Fibroblast of lung (primary cell): ENCODE data around the gene AMBRA1. TPM values are rescaled to one million over a fixed set of nuclear protein-coding genes. Genes with fewer than 3 reads are reported as not detected.

Source experiments
- DNase-seq, 2 donors: peaks; one replicate each; pipeline versions ENCODE4 v3.0.0 to v3.0.0-alpha.2; 2010; ENCODE audit warnings: low read depth in 2 of 2
- H2AFZ ChIP-seq: 2 replicates; pipeline ENCODE4 v1.5.1; 2012; ENCODE audit warnings: low read length, control low read depth, inconsistent platforms
- H3K27ac ChIP-seq: 2 replicates; pipeline ENCODE4 v1.5.1; 2011; ENCODE audit warnings: low read length, control low read depth; ENCODE audit not compliant: insufficient read depth
- H3K27me3 ChIP-seq: 2 replicates; pipeline ENCODE4 v1.5.1; 2011; ENCODE audit warnings: mild to moderate bottlenecking, low read length; ENCODE audit not compliant: control insufficient read depth, insufficient read depth
- H3K36me3 ChIP-seq: 2 replicates; pipeline ENCODE4 v1.5.1; 2011; ENCODE audit warnings: low read length; ENCODE audit not compliant: control insufficient read depth, insufficient read depth
- H3K4me1 ChIP-seq: 2 replicates; pipeline ENCODE4 v1.5.1; 2011; ENCODE audit warnings: low read length; ENCODE audit not compliant: control insufficient read depth, insufficient read depth; ENCODE audit errors: extremely low read depth
- H3K4me2 ChIP-seq: 2 replicates; pipeline ENCODE4 v1.5.1; 2011; ENCODE audit warnings: low read length, control low read depth; ENCODE audit not compliant: insufficient read depth; ENCODE audit errors: extremely low read depth
- H3K4me3 ChIP-seq, 4 experiments: fragments of 200-600 bp in 1 of 4; sonication (generic) in 1 of 4; replicated peaks in 1 of 4; 2 replicates each; pipeline ENCODE4 v1.5.1; 2011 to 2016; ENCODE audit warnings: low read length in 4 of 4, low read depth in 3 of 4, mild to moderate bottlenecking in 3 of 4, control low read depth in 2 of 4, inconsistent platforms in 1 of 4, mixed read lengths in 1 of 4; ENCODE audit not compliant: insufficient read depth in 1 of 4; ENCODE audit errors: control extremely low read depth in 1 of 4
- H3K79me2 ChIP-seq: 2 replicates; pipeline ENCODE4 v1.5.1; 2012; ENCODE audit warnings: mild to moderate bottlenecking, low read length, inconsistent platforms; ENCODE audit not compliant: control insufficient read depth, insufficient read depth
- H3K9ac ChIP-seq: 2 replicates; pipeline ENCODE4 v1.5.1; 2011; ENCODE audit warnings: mild to moderate bottlenecking, low read length, control low read depth; ENCODE audit not compliant: insufficient read depth
- H3K9me3 ChIP-seq: 2 replicates; pipeline ENCODE4 v1.5.1; 2012; ENCODE audit warnings: low read depth, low read length; ENCODE audit not compliant: control insufficient read depth, insufficient read depth
- H4K20me1 ChIP-seq: 2 replicates; pipeline ENCODE4 v1.5.1; 2011; ENCODE audit warnings: low read length; ENCODE audit not compliant: control insufficient read depth, insufficient read depth; ENCODE audit errors: extremely low read depth
- EZH2 ChIP-seq: IDR thresholded peaks from 2 replicates; pipeline ENCODE4 v1.5.1; 2012; ENCODE audit warnings: low read length, control low read depth, mild to moderate bottlenecking; ENCODE audit errors: missing control alignments
- polyA plus RNA-seq, 2 donors: library from polyadenylated mRNA; depleted of rRNA in 1 of 2; stranded (reverse) in 1 of 2; unstranded in 1 of 2; fragments of >200 nt; gene quantifications; 2 replicates each; pipeline ENCODE4 v1.2.1, GENCODE V29; 2011 to 2012; ENCODE audit warnings: missing spikeins in 1 of 2
- total RNA-seq: library from RNA; depleted of rRNA; stranded (reverse); fragments of >200 nt; gene quantifications from 2 replicates; pipeline ENCODE4 v1.2.1, GENCODE V29; 2014
- TF ChIP-seq, protein P1 (sequence below), 2 donors: IDR thresholded peaks in 1 of 2; conservative IDR thresholded peaks in 1 of 2; 1 replicate in 1 of 2; 2 replicates in 1 of 2; pipeline ENCODE4 v1.5.1; 2011 to 2012; ENCODE audit warnings: low read length in 2 of 2, control low read depth in 1 of 2, inconsistent platforms in 1 of 2, low read depth in 1 of 2, mild to moderate bottlenecking in 1 of 2

Gene AMBRA1
- total and polyA plus RNA-seq, 2 donors (not counting 1 experiment from before 2014, with no cell fraction given), result 8.3 to 23.3 TPM

DNA sequence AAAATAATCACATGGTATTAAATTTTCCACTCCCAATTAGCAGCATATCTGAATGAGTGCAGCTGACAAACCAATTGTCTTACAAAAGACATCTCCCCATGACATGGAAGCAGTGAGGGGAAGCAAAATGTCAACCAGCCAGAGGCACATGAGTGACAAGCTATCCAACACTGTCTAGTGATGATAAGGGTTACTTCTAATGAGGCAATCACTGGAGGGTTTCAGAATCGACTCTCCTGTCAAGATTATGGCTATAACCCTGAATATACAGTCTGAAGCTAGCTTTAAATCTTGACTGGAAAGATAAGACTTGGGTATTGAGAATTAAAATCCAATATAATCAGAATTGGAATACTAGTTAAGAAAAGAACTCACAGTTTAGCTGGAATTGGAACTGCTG, 50.3 kb downstream of the AMBRA1 start:
- Histone ChIP-seq H3K9me3 (no peaks in the 10 kb centered on the region), H3K27me3 (no peaks in the 10 kb centered on the region), H3K79me2 (no peaks in the 10 kb centered on the region), H3K4me1 (no peaks in the 10 kb centered on the region), H2AFZ (no peak overlapping the region), H3K4me3 (no peak overlapping the region), H3K9ac (no peak overlapping the region), H3K36me3 (peaks cover 17% of the 10 kb centered on the region), H4K20me1 (no peaks in the 10 kb centered on the region), H3K27ac (no peak overlapping the region), H3K4me2 (no peak overlapping the region)
- TF ChIP-seq, protein P1, sequence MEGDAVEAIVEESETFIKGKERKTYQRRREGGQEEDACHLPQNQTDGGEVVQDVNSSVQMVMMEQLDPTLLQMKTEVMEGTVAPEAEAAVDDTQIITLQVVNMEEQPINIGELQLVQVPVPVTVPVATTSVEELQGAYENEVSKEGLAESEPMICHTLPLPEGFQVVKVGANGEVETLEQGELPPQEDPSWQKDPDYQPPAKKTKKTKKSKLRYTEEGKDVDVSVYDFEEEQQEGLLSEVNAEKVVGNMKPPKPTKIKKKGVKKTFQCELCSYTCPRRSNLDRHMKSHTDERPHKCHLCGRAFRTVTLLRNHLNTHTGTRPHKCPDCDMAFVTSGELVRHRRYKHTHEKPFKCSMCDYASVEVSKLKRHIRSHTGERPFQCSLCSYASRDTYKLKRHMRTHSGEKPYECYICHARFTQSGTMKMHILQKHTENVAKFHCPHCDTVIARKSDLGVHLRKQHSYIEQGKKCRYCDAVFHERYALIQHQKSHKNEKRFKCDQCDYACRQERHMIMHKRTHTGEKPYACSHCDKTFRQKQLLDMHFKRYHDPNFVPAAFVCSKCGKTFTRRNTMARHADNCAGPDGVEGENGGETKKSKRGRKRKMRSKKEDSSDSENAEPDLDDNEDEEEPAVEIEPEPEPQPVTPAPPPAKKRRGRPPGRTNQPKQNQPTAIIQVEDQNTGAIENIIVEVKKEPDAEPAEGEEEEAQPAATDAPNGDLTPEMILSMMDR (conservative IDR thresholded peaks at IDR 0.05 in 1 of 2, IDR thresholded peaks at IDR 0.05 in 1 of 2; ENCODE audit: low read depth in 1 of 2, low read length in 2 of 2), result no peak
- no peak for TF ChIP-seq EZH2
- DNase-seq, result no peak

DNA sequence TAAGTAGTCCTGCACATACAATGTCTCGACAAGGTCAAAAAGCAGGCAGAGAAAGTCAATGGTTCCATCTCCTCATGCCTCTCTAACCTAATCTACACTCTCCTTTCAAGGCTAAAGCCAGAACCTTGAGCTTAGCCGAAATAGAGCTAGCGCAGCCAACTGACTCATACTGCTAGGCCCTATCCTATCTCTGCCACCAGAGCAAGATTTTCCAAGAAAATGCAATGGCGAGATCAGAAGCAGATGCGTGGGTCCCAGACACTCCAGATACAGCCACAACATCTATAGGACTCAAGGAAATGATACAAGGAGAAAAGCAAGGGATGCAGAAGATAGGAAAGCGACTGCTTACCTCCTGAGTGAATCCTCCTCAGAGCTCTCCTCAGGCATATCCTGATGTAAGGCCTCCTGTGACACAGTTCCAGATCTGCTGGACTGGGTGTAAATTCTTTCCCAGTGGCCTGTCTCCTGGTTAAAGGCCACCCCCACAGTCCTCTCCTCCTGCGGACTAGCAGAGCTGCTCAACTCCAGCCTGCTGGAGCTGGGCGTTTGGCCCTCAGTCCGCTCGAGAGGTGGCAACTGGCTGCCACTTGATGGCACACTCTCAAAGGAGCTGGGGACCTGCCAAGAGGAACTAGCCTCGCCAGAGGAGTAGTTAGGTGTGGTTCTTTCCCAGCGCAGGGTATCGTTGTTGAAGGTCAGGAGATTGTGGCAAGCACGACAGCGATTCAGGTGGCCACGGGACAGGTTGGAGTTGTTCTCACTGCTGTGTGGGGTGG, 52.0 kb downstream of the AMBRA1 start:
- Histone ChIP-seq H3K4me3 (no peak overlapping the region), H3K27ac (no peak overlapping the region), H3K4me1 (no peaks in the 10 kb centered on the region), H3K27me3 (no peaks in the 10 kb centered on the region), H3K9ac (no peak overlapping the region), H4K20me1 (no peaks in the 10 kb centered on the region), H2AFZ (no peak overlapping the region), H3K36me3 (peaks cover 17% of the 10 kb centered on the region), H3K9me3 (no peaks in the 10 kb centered on the region), H3K4me2 (no peak overlapping the region), H3K79me2 (peaks cover under 1% of the 10 kb centered on the region)
- DNase-seq, result no peak
- no peak for TF ChIP-seq EZH2
- TF ChIP-seq, protein P1 (conservative IDR thresholded peaks at IDR 0.05 in 1 of 2, IDR thresholded peaks at IDR 0.05 in 1 of 2; ENCODE audit: low read depth in 1 of 2, low read length in 2 of 2), result no peak

DNA sequence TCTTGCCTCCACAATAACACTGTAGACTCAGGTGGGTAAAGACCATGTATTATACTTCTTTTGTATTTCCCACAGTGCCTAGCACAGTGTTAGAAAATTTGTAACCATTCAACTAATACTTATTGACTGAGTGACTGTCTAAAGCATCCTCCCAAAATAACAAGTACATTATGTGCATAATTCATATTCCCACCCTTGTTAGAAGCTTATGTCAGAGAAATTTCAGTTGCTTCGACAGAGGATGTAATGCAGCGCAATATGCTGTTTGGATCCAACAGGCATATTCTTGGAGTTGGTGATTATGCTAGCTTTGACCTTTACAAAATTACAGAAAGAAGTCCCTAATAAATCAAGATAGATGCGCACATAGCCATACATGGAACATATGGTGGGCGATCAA, 53.0 kb downstream of the AMBRA1 start:
- no peak for DNase-seq
- H3K4me2 ChIP-seq, result no peak overlapping the region
- H2AFZ ChIP-seq, result no peak overlapping the region
- no peaks in the 10 kb centered on the region for H3K9me3 ChIP-seq
- no peaks in the 10 kb centered on the region for H4K20me1 ChIP-seq
- no peaks in the 10 kb centered on the region for H3K27me3 ChIP-seq
- H3K9ac ChIP-seq, result no peak overlapping the region
- H3K79me2 ChIP-seq, result peaks cover 4% of the 10 kb centered on the region
- peaks cover 17% of the 10 kb centered on the region for H3K36me3 ChIP-seq
- no peaks in the 10 kb centered on the region for H3K4me1 ChIP-seq
- no peak overlapping the region for H3K27ac ChIP-seq
- no peak overlapping the region for H3K4me3 ChIP-seq
- TF ChIP-seq, protein P1 (conservative IDR thresholded peaks at IDR 0.05 in 1 of 2, IDR thresholded peaks at IDR 0.05 in 1 of 2; ENCODE audit: low read depth in 1 of 2, low read length in 2 of 2), result no peak
